ENCODE data around the gene RFC5.
"Not testable (repeated sequence)": the region's sequence is repeated elsewhere in the genome, so short reads cannot be mapped to it uniquely, and the experiment has no call there.

RFC5 gene

DNA sequence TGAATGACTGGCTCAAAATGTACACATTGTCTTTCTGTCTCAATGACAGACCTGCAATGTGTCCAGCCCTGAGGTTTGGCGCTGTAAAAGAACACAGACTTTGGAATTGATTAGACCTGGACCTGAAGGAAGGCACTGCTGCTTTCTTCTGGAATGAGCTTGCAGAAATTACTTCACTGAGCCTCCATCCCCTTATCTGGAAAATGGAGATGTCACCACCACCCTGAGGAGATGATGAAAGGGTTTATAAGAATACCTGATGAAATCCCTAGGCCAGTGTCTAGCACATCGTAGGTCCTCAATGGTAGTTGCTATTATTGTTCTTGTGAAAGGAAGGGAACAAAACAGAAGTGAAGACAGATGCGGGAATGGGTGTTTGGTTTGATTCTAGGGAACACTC, 54.1 kb downstream of the RFC5 start:
- in situ Hi-C loops (cut with MboI; ENCODE audit: low sequenced_read_pairs) = no loop called here

DNA sequence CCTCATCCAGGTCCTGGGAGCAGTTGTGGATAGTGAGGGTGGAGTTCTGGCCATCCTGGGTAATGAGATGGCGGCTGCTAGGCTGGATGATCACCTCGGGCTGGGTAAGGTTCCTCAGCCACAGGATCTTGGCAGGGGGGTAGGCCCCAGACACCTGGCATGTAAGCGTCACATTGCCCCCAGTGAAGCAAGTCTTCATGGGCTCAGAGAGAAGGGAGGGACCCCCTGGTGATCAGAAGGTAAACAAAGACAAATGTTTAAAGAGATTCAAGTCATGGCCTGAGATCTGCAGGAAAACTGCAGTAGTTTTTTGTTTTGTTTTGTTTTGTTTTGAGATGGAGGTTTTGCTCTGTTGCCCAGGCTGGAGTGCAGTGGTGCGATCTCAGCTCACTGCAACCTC, 57.3 kb downstream of the RFC5 start:
- in situ Hi-C loops (cut with MboI; ENCODE audit: low sequenced_read_pairs) = no loop called here

DNA sequence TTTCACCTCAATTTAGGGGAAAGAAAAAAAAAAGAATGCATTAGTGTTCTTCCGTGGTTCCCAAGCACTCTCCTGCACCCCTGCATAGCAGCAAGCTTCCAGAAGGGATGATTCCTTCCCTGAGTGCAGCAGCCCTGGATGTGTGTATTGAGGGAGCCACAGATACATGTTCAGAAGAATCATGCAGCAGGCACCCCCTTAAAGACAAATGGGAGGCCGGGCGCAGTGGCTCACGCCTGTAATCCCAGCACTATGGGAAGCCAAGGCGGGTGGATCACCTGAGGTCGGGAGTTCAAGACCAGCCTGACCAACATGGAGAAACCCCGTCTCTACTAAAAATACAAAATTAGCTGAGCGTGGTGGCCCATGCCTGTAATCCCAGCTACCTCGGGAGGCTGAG, 65.0 kb downstream of the RFC5 start:
- in situ Hi-C loops (cut with MboI; ENCODE audit: low sequenced_read_pairs) = not testable (repeated sequence)

Measured in HL-60/S4 treated with retinoic acid at 250 ng/mL for 4 days and 3 days (cell line).